ENCODE data around the gene RPSA. TPM values are rescaled to one million over a fixed set of nuclear protein-coding genes. Genes with fewer than 3 reads are reported as not detected.

Gene RPSA
- total RNA-seq, 1 experiment from 2014 or later = 2,077 TPM

DNA sequence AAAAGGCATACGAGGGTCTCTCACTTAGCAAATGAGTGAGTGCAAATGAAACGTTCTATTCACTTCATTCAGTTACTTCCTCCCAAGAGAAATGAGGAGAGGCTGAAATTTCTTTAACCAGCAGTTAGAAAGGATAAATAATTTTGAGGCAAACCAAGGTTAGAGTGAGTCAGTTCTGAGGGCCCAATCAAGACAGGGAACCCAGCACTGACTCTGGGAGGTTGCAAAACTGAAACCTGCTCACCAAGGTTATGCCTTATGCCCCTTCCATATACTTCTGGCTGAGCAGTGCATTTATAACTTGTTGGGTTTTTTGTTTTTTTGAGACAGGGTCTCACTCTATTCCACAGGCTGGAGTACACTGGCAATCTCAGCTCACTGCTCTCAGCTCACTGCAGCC lies 4.5 kb upstream of the RPSA start:
- Histone ChIP-seq H4K8ac (replicated peaks; ENCODE audit: insufficient read length, low read depth, low read length) (no peak overlapping the region), H3K9me3 (ENCODE audit: control insufficient read depth, low read depth, low read length) (no peaks in the 10 kb centered on the region), H3K27ac (ENCODE audit: insufficient read length, low read depth, low read length) (no peak overlapping the region), H3K56ac (ENCODE audit: insufficient read length, low read depth, low read length) (no peak overlapping the region), H3K18ac (ENCODE audit: insufficient read length, low read depth, low read length) (no peak overlapping the region), H3K4me2 (ENCODE audit: insufficient read depth, insufficient read length, low read length) (no peak overlapping the region), H3K79me2 (ENCODE audit: insufficient read depth, low read length) (peaks cover 2% of the 10 kb centered on the region; the same call in 1 of the 2 replicates), H4K5ac (ENCODE audit: insufficient read length, low read depth, low read length) (no peak overlapping the region), H4K91ac (ENCODE audit: insufficient read length, low read depth, low read length) (no peak overlapping the region), H3K79me1 (ENCODE audit: insufficient read depth, low read depth, low read length, poor library complexity, severe bottlenecking) (no peaks in the 10 kb centered on the region), H3K4me1 (ENCODE audit: insufficient read depth, low read length) (no peaks in the 10 kb centered on the region; the same call in 1 of the 2 replicates), H2BK5ac (ENCODE audit: insufficient read length, low read length) (no peak overlapping the region), H3K27me3 (ENCODE audit: insufficient read depth, low read length) (no peaks in the 10 kb centered on the region), H3K23me2 (ENCODE audit: insufficient read length, low read depth, low read length, poor library complexity, severe bottlenecking) (peaks cover 1% of the 10 kb centered on the region), H3K14ac (ENCODE audit: insufficient read depth, low read length) (no peak overlapping the region), H2BK20ac (ENCODE audit: low read depth, low read length, poor library complexity, severe bottlenecking) (no peak overlapping the region), H2BK15ac (ENCODE audit: low read depth, low read length) (no peak overlapping the region), H4K20me1 (ENCODE audit: control insufficient read depth, insufficient read depth, insufficient read length) (no peaks in the 10 kb centered on the region), H2AFZ (ENCODE audit: low read length) (no peak overlapping the region), H3K4ac (ENCODE audit: low read depth, low read length) (no peak overlapping the region), H3T11ph (ENCODE audit: low read length) (no peak overlapping the region), H2BK12ac (ENCODE audit: insufficient read length, low read depth, low read length) (no peak overlapping the region), H2AK5ac (ENCODE audit: insufficient read length, low read length) (no peak overlapping the region), H3K23ac (ENCODE audit: insufficient read length, low read depth, low read length) (no peak overlapping the region), H3K9ac (ENCODE audit: extremely low read depth, insufficient read length, low read length) (no peak overlapping the region), H2BK120ac (ENCODE audit: low read depth, low read length, poor library complexity, severe bottlenecking) (no peak overlapping the region)
- no CpG with 5 or more reads among the region's 2 CpGs for WGBS (ENCODE audit: extremely low coverage, insufficient read length, low lambda C conversion rate)
- Mint-ChIP-seq H3K9me3 (no peaks in the 10 kb centered on the region), H3K4me1 (peaks cover 23 to 27% of the 10 kb centered on the region in 2 experiments), H3K36me3 (ENCODE audit: insufficient read depth in 1 of 3, low read depth in 3 of 3) (peaks cover 0 to 40% (median 21%) of the 10 kb centered on the region in 3 experiments), H3K27ac (no peak overlapping the region; a peak in 1 of 7 replicates), H3K27me3 (ENCODE audit: low read depth) (peaks cover 3% of the 10 kb centered on the region), H3K4me3 (no peak overlapping the region)
- TF ChIP-seq, protein P1, sequence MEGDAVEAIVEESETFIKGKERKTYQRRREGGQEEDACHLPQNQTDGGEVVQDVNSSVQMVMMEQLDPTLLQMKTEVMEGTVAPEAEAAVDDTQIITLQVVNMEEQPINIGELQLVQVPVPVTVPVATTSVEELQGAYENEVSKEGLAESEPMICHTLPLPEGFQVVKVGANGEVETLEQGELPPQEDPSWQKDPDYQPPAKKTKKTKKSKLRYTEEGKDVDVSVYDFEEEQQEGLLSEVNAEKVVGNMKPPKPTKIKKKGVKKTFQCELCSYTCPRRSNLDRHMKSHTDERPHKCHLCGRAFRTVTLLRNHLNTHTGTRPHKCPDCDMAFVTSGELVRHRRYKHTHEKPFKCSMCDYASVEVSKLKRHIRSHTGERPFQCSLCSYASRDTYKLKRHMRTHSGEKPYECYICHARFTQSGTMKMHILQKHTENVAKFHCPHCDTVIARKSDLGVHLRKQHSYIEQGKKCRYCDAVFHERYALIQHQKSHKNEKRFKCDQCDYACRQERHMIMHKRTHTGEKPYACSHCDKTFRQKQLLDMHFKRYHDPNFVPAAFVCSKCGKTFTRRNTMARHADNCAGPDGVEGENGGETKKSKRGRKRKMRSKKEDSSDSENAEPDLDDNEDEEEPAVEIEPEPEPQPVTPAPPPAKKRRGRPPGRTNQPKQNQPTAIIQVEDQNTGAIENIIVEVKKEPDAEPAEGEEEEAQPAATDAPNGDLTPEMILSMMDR (conservative IDR thresholded peaks at IDR 0.05) = no peak
- DNase-seq = no peak
